ENCODE measurements around the gene LTC4S. TPM values are rescaled to one million over a fixed set of nuclear protein-coding genes. Genes with fewer than 3 reads are reported as not detected.

LTC4S gene
- total RNA-seq, 4 donors from 2014 or later = 7.5 to 8.8 (median 8.2) TPM; not detected in 1

GRCh38 chr5:179827680-179828079 is 33.9 kb downstream of the LTC4S start:
- 61 to 83% methylated on average over 1 to 6 of the region's 9 CpGs for WGBS, 2 donors (ENCODE audit: low coverage in 1 of 2)
- Histone ChIP-seq H3K4me1 (peaks cover 0 to 91% (median 21%) of the 10 kb centered on the region in 3 donors), H3K27me3 (no peaks in the 10 kb centered on the region), H3K36me3 (peaks cover 0 to 99% of the 10 kb centered on the region in 2 donors), H3K27ac (peak overlapping the region in 2 of 4 donors; percentile 51 to 53), H3K4me3 (peak overlapping the region in 1 of 2 donors; percentile 6), H3K9me3 (no peaks in the 10 kb centered on the region)
- ATAC-seq = peak; percentile 42
- TF ChIP-seq POLR2AphosphoS5 (IDR thresholded peaks at IDR 0.05) (no peak), POLR2A (IDR thresholded peaks at IDR 0.05) (no peak), EP300 (IDR thresholded peaks at IDR 0.05) (no peak), CTCF (IDR thresholded peaks at IDR 0.05) (no peak)

DNA sequence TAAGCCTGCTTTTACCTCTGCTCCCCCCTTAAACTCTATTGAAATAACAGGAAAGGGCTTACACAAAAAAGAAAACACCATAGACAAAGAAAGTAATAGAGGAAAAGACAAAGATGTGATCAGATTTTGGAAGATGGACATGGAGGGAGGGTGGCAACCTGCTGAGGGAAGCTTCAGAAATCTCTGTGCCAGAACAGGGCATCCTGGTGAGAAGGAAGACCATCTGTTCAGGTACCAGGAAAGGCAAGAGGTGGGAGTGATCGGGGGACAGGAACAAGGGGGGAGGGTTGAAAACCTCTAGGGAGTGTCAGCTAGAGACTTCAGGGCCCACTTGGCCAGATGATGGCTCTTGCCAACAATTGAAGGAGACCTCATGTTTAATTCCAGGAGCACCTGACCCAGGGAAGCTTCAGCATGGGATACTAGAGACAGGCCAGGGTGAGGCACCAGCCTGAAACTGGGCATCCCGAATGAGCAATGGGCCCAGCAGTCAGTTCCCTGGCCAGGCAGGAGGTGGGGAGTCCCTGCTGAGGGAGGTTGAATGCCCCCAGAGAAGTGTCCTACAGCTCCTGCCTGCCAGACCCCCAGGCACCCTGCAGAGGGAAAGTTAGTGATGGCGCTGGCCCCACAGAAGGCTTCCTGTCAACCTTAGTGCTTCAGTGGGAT is 35.1 kb downstream of the LTC4S start:
- no peaks in the 10 kb centered on the region for H3K27me3 ChIP-seq
- WGBS, 2 donors (ENCODE audit: low coverage in 1 of 2) = 83 to 93% methylated on average over 1 to 3 of the region's 3 CpGs
- H3K4me3 ChIP-seq = no peak overlapping the region
- no peaks in the 10 kb centered on the region for H3K9me3 ChIP-seq
- peaks cover 0 to 100% of the 10 kb centered on the region in 2 donors for H3K36me3 ChIP-seq
- peaks cover 0 to 91% (median 12%) of the 10 kb centered on the region in 3 donors for H3K4me1 ChIP-seq
- TF ChIP-seq POLR2A (IDR thresholded peaks at IDR 0.05) (no peak), POLR2AphosphoS5 (IDR thresholded peaks at IDR 0.05) (no peak), EP300 (IDR thresholded peaks at IDR 0.05) (no peak), CTCF (IDR thresholded peaks at IDR 0.05) (no peak)
- peak overlapping the region in 2 of 4 donors; percentile 5 to 44 for H3K27ac ChIP-seq
- no peak for ATAC-seq

GRCh38 chr5:179829732-179830435 is 36.1 kb downstream of the LTC4S start:
- TF ChIP-seq POLR2A (IDR thresholded peaks at IDR 0.05) = no peak
- TF ChIP-seq EP300 (IDR thresholded peaks at IDR 0.05) = no peak
- TF ChIP-seq CTCF (IDR thresholded peaks at IDR 0.05) = no peak
- TF ChIP-seq POLR2AphosphoS5 (IDR thresholded peaks at IDR 0.05) = no peak
- H3K36me3 ChIP-seq = peaks cover 0 to 98% of the 10 kb centered on the region in 2 donors
- H3K27ac ChIP-seq = peak overlapping the region in 1 of 4 donors; percentile 44
- no peaks in the 10 kb centered on the region for H3K27me3 ChIP-seq
- 68 to 82% methylated on average over 5 to 7 of the region's 7 CpGs for WGBS, 2 donors (ENCODE audit: low coverage in 1 of 2)
- ATAC-seq = no peak
- no peaks in the 10 kb centered on the region for H3K9me3 ChIP-seq
- no peak overlapping the region for H3K4me3 ChIP-seq
- peaks cover 0 to 84% (median 4%) of the 10 kb centered on the region in 3 donors for H3K4me1 ChIP-seq

GRCh38 chr5:179830818-179831468 is 37.2 kb downstream of the LTC4S start:
- ATAC-seq = no peak
- peaks cover 0 to 98% of the 10 kb centered on the region in 2 donors for H3K36me3 ChIP-seq
- 78 to 97% methylated on average over 4 to 7 of the region's 7 CpGs for WGBS, 2 donors (ENCODE audit: low coverage in 1 of 2)

More at GRCh38 chr5:179830818-179831468, 37.2 kb downstream of the LTC4S start:
- H3K4me1 ChIP-seq = peaks cover 0 to 79% (median 0%) of the 10 kb centered on the region in 3 donors
- TF ChIP-seq POLR2AphosphoS5 (IDR thresholded peaks at IDR 0.05) = no peak
- TF ChIP-seq POLR2A (IDR thresholded peaks at IDR 0.05) = no peak
- no peak for TF ChIP-seq EP300 (IDR thresholded peaks at IDR 0.05)
- no peak for TF ChIP-seq CTCF (IDR thresholded peaks at IDR 0.05)
- H3K27ac ChIP-seq = peak overlapping the region in 1 of 4 donors; percentile 21
- H3K9me3 ChIP-seq = no peaks in the 10 kb centered on the region
- no peaks in the 10 kb centered on the region for H3K27me3 ChIP-seq
- H3K4me3 ChIP-seq = no peak overlapping the region
